Tibial artery (tissue), 4 donors: ENCODE measurements around the gene PXDC1.

Experiments
- DNase-seq, 2 donors: peaks; one replicate each; pipeline ENCODE4 v3.0.0-alpha.2; 2019
- H3K27ac ChIP-seq, 2 donors: fragments of 200-600 bp; sonication (generic) in 1 of 2; 1 replicate in 1 of 2; 2 replicates in 1 of 2; pipeline ENCODE4 v1.5.1; 2018 to 2019; ENCODE audit warnings: mild to moderate bottlenecking in 1 of 2
- H3K27me3 ChIP-seq, 2 donors: fragments of 200-600 bp; sonication (generic) in 1 of 2; one replicate each; pipeline versions ENCODE4 v1.5.1 to v1.6.0; 2016 to 2019
- H3K36me3 ChIP-seq, 3 donors: fragments of 200-600 bp; sonication (generic) in 2 of 3; one replicate each; pipeline ENCODE4 v1.5.1; 2016 to 2019; ENCODE audit warnings: mild to moderate bottlenecking in 2 of 3
- H3K4me1 ChIP-seq, 4 donors: fragments of 200-600 bp; sonication (generic) in 2 of 4; 1 replicate in 3 of 4; 2 replicates in 1 of 4; pipeline ENCODE4 v1.5.1; 2016 to 2019
- H3K4me3 ChIP-seq, 2 donors: fragments of 200-600 bp; sonication (generic) in 1 of 2; 1 replicate in 1 of 2; 2 replicates in 1 of 2; pipeline ENCODE4 v1.5.1; 2018 to 2019; ENCODE audit warnings: mild to moderate bottlenecking in 2 of 2
- H3K9me3 ChIP-seq, 3 donors: fragments of 200-600 bp; sonication (generic) in 1 of 3; one replicate each; pipeline ENCODE4 v1.5.1; 2016 to 2019
- CTCF ChIP-seq, 2 experiments: fragments of 200-600 bp in 1 of 2; fragments of 450-650 bp in 1 of 2; IDR thresholded peaks; one replicate each; pipeline ENCODE4 v1.5.1; 2017 to 2019; ENCODE audit warnings: antibody characterized with exemption in 2 of 2, mild to moderate bottlenecking in 1 of 2, moderate library complexity in 1 of 2
- intact Hi-C: fragments of 100-400 bp; cut with DNase I; formaldehyde crosslinking; loops from one replicate; pipeline ENCODE4 v1.15.0; 2023; ENCODE audit warnings: low total_unique reads

The PXDC1 gene

GRCh38 chr6:3785745-3786098 lies 34.2 kb upstream of the PXDC1 start:
- H3K9me3 ChIP-seq: no peaks in the 10 kb centered on the region
- H3K4me3 ChIP-seq: no peak overlapping the region
- no peaks in the 10 kb centered on the region for H3K4me1 ChIP-seq
- H3K36me3 ChIP-seq: no peaks in the 10 kb centered on the region
- no peak for DNase-seq
- no peaks in the 10 kb centered on the region for H3K27me3 ChIP-seq
- TF ChIP-seq CTCF (IDR thresholded peaks at IDR 0.05): no peak
- no peak overlapping the region for H3K27ac ChIP-seq
- intact Hi-C loops: no loop called here

GRCh38 chr6:3784885-3785744 lies 33.6 kb upstream of the PXDC1 start:
- no peak overlapping the region for H3K4me3 ChIP-seq
- no peaks in the 10 kb centered on the region for H3K9me3 ChIP-seq
- H3K4me1 ChIP-seq: no peaks in the 10 kb centered on the region
- H3K36me3 ChIP-seq: no peaks in the 10 kb centered on the region
- no peaks in the 10 kb centered on the region for H3K27me3 ChIP-seq
- intact Hi-C loops: no loop called here
- H3K27ac ChIP-seq: no peak overlapping the region
- no peak for TF ChIP-seq CTCF (IDR thresholded peaks at IDR 0.05)
- no peak for DNase-seq

GRCh38 chr6:3784423-3784822 lies 32.9 kb upstream of the PXDC1 start:
- no peaks in the 10 kb centered on the region for H3K4me1 ChIP-seq
- H3K9me3 ChIP-seq: no peaks in the 10 kb centered on the region
- no peaks in the 10 kb centered on the region for H3K27me3 ChIP-seq
- TF ChIP-seq CTCF (IDR thresholded peaks at IDR 0.05): no peak
- no peak overlapping the region for H3K4me3 ChIP-seq
- H3K27ac ChIP-seq: no peak overlapping the region
- H3K36me3 ChIP-seq: no peaks in the 10 kb centered on the region
- DNase-seq: no peak
- intact Hi-C loops: no loop called here

- Histone ChIP-seq H3K4me3 (no peak overlapping the region), H3K4me1 (no peaks in the 10 kb centered on the region), H3K27me3 (no peaks in the 10 kb centered on the region), H3K9me3 (no peaks in the 10 kb centered on the region), H3K27ac (no peak overlapping the region), H3K36me3 (no peaks in the 10 kb centered on the region)
- no peak for DNase-seq
- TF ChIP-seq CTCF (IDR thresholded peaks at IDR 0.05): no peak
- intact Hi-C loops: no loop called here
Observed at GRCh38 chr6:3782876-3783832, 31.6 kb upstream of the PXDC1 start.

GRCh38 chr6:3781504-3781903 lies 30.0 kb upstream of the PXDC1 start:
- Histone ChIP-seq H3K36me3 (no peaks in the 10 kb centered on the region), H3K27me3 (no peaks in the 10 kb centered on the region), H3K27ac (no peak overlapping the region), H3K9me3 (no peaks in the 10 kb centered on the region), H3K4me3 (no peak overlapping the region), H3K4me1 (no peaks in the 10 kb centered on the region)
- TF ChIP-seq CTCF (IDR thresholded peaks at IDR 0.05): no peak
- intact Hi-C loops: no loop called here
- no peak for DNase-seq
